22Rv1 (cell line): Measurements from ENCODE around the gene ANKS1B.
A peak's percentile ranks its signal among the peaks of the same experiment; 100 is the strongest.
"Not testable (repeated sequence)": the region's sequence is repeated elsewhere in the genome, so short reads cannot be mapped to it uniquely, and the experiment has no call there.

Experiments
- H3K27ac ChIP-seq: fragments of 450-650 bp; 2 replicates; pipeline ENCODE4 v1.5.1; 2017
- ZFX ChIP-seq: fragments of 450-650 bp; IDR thresholded peaks from 2 replicates; pipeline ENCODE4 v1.6.1; 2017; ENCODE audit warnings: antibody characterized with exemption, borderline replicate concordance
- TF ChIP-seq, protein P1 (sequence below): fragments of 450-650 bp; IDR thresholded peaks from 2 replicates; pipeline ENCODE4 v1.5.1; 2017; ENCODE audit warnings: mild to moderate bottlenecking

ANKS1B gene

DNA sequence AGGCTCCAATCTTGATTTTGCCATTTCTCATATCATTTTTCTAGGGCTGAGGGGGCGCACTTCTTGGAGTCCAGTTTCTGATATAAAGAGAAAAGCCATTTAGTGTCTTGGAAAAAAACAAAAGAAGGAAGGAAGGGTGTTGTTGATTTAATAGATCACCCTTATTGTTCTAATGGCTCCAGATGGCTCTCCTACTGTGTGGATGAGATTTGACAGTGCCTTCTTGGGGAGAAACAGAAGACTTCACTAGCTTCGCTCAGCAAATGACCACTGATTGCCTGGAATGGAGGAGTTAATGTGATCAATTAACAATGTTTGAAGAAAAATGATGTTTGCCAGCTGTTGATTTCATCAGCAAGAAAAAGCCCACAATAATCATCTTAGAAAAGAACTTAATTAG lies 1123.5 kb downstream of the ANKS1B start:
- TF ChIP-seq, protein P1, sequence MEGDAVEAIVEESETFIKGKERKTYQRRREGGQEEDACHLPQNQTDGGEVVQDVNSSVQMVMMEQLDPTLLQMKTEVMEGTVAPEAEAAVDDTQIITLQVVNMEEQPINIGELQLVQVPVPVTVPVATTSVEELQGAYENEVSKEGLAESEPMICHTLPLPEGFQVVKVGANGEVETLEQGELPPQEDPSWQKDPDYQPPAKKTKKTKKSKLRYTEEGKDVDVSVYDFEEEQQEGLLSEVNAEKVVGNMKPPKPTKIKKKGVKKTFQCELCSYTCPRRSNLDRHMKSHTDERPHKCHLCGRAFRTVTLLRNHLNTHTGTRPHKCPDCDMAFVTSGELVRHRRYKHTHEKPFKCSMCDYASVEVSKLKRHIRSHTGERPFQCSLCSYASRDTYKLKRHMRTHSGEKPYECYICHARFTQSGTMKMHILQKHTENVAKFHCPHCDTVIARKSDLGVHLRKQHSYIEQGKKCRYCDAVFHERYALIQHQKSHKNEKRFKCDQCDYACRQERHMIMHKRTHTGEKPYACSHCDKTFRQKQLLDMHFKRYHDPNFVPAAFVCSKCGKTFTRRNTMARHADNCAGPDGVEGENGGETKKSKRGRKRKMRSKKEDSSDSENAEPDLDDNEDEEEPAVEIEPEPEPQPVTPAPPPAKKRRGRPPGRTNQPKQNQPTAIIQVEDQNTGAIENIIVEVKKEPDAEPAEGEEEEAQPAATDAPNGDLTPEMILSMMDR: no peak
- TF ChIP-seq ZFX: no peak
- no peak overlapping the region for H3K27ac ChIP-seq

DNA sequence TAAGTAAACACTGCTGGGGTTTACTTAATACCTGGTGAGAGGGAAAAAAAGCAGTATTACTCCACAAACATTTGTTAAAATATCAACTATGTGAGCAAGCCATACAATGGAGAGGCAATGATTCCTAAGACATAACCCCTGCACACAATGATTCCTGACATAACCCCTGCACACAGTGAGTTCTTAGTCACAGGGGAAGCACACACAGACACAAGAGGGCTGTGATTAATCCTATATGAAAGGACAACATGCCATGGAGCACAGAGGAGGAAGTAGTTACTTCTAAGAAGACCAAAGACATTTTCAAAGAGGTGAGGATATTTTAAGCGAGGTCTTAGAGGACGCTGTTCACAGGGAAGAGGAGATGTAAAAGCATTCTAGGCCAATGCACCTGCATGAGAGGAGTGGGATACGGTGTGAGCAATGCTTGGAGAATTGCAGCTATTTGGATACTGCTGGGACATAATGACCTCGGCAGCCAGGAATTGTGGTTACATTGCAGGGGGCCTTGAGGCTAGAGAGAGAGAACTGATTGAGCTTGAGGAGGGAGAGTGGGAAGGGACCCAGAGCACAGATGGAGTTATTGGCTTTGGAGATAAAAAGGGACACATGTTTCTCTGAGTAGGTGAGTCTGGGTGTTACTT lies 1127.7 kb downstream of the ANKS1B start:
- TF ChIP-seq ZFX: no peak
- TF ChIP-seq, protein P1: no peak

DNA sequence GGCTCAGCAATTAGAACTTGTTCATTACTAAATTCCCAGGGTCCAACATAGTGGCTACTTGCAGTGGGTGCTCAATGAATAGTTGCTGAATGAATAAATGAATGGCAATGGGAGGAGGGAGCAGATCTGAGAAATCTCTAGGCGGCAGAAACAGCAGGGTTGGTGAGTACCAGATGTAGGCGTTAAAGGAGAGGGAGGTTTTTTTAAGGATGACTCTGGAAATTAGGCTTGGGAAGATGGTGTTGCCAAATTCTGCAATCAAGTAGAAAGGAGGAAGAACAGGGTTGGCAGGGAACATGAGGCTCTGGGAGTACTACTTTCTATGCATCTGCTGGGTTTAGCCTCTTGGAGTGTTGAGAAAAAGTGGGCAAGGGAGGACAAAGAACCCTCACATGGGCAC lies 1132.6 kb downstream of the ANKS1B start:
- no peak overlapping the region for H3K27ac ChIP-seq
- TF ChIP-seq, protein P1: no peak
- TF ChIP-seq ZFX: no peak

More for the DNA sequence above, 1127.7 kb downstream of the ANKS1B start:
- H3K27ac ChIP-seq: no peak overlapping the region

DNA sequence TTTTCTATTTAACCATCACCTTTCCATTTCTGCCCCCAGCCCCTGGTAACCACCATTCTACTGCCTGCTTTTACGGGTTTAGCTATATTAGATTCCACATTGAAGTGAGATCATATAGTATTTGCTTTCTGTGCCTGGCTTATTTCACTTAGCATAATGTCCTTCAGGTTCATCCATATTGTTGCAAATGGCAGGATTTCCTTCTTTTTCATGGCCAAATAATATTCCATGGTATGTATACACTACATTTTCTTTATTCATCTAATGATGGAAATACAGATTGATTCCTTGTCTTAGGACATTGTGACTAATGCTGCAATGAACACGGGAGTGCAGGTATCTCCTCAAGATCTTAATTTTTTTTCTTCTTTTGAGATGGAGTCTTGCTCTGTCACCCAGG lies 1137.5 kb downstream of the ANKS1B start:
- no peak for TF ChIP-seq ZFX
- TF ChIP-seq, protein P1: no peak
- H3K27ac ChIP-seq: no peak overlapping the region

DNA sequence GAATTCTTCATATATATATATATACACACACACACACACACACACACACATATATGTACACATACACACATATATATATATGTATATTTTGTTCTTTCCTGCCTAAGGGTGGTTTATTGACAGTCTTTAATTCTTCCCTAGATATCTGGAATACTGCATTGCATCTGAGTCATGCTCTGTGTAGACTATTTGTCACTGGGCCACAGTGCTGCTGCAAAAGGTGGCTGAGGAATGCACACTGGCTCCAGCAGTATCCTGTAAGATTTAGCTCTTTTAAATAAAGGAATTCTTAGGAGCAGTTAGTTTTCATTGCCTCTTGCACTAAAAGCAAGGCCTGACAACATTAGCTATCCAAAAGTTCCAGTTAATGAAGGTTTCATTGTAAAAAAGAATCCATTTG lies 1138.8 kb downstream of the ANKS1B start:
- no peak overlapping the region for H3K27ac ChIP-seq
- TF ChIP-seq, protein P1: no peak
- no peak for TF ChIP-seq ZFX

DNA sequence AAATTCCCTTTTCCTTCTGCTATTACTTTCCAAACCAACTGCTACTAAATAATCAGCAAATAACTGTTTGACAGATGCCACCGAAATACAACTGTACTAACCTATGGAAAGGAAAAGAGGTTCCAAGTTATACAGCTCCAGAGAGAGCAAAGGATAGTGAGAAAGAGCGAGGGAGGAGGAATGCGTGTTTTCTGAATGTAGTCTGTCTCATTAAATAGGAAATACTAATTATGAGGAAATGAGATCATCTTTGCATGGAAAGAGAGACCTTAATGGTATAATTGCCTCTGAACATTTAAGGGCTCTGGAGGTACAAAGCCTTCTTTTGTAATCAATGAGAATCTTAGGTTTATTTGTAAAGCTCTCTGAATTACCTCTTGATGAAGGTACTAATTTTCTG lies 1144.4 kb downstream of the ANKS1B start:
- H3K27ac ChIP-seq: no peak overlapping the region
- TF ChIP-seq ZFX: no peak

DNA sequence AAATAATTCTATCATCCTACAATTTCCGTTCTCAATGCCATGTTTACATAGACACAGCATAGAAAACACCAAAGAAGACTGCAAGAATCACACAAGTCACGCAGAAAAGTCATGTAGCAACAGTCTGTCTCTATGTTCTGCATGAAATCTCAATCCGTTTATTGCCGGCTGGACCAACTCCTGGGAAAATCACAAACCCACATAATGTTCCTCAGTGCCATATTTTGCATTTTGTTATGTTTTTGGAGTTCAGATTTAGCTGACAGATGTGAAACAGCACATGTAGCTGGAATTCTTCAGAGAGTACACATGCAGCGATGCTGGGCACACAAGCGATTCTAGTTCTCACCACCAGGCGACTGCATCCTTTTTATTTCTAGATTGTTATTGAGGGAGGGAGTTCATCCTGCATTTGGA lies 1146.5 kb downstream of the ANKS1B start:
- TF ChIP-seq, protein P1: peak; percentile 65
- TF ChIP-seq ZFX: no peak
- no peak overlapping the region for H3K27ac ChIP-seq

DNA sequence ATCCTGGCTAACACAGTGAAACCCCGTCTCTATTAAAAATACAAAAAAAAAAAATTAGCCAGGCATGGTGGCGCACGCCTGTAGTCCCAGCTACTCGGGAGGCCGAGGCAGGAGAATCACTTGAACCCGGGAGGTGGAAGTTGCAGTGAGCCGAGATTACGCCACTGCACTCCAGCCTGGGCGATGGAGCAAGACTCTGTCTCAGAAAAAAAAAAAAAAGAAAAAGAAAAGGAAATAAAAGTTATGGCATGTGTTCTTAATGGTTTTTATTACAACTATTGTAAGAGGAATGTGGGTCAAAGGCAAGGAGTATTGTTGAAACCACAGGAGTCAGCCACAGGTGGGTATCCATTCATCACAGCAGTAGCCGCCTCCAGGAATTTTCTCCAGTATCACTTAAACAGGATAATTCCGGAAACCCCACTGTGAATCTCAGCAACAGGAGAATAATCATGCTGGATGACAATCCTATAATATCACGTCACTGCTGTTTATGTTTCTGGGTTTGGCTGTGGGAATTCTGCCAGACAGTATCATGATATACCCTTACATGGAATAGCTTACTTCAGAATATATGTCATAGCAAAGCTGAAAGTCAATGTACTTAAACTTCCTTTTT lies 1147.5 kb downstream of the ANKS1B start:
- H3K27ac ChIP-seq: not testable (repeated sequence)
